ENCODE data around the gene OR2A5. TPM values are rescaled to one million over a fixed set of nuclear protein-coding genes. Genes with fewer than 3 reads are reported as not detected.

The OR2A5 gene
- polyA plus RNA-seq, 3 donors: not detected

GRCh38 chr7:144100607-144101006 lies 51.9 kb downstream of the OR2A5 start:
- no peaks in the 10 kb centered on the region for H3K36me3 ChIP-seq (replicated peaks in 1 of 2; ENCODE audit: control insufficient read depth in 1 of 2, insufficient read depth in 2 of 2, low read length in 2 of 2)
- no peaks in the 10 kb centered on the region for H3K4me1 ChIP-seq (ENCODE audit: control insufficient read depth in 1 of 2, insufficient read depth in 2 of 2, low read length in 2 of 2)
- peaks cover 0 to 1% of the 10 kb centered on the region in 2 donors for H3K9me3 ChIP-seq (replicated peaks in 1 of 2; ENCODE audit: control insufficient read depth in 1 of 2, insufficient read depth in 1 of 2, low read length in 2 of 2)
- intact Hi-C loops (cut with micrococcal nuclease): no loop called here
- DNase-seq: no peak
- no peaks in the 10 kb centered on the region for H3K36me3 Mint-ChIP-seq
- no peaks in the 10 kb centered on the region for H4K20me1 ChIP-seq (ENCODE audit: insufficient read depth, low read length)
- H3K27me3 Mint-ChIP-seq (ENCODE audit: low read depth in 3 of 3): peaks cover 0 to 2% (median 0%) of the 10 kb centered on the region in 3 donors
- H3K79me2 ChIP-seq (ENCODE audit: insufficient read depth, low read length): no peaks in the 10 kb centered on the region
- no peak overlapping the region for H3K4me2 ChIP-seq (replicated peaks; ENCODE audit: extremely low read depth, low read length, poor library complexity, severe bottlenecking)
- H3K4me1 Mint-ChIP-seq: no peaks in the 10 kb centered on the region
- no peak for TF ChIP-seq CTCF (IDR thresholded peaks at IDR 0.05)
- H3K4me3 ChIP-seq (replicated peaks in 1 of 3; ENCODE audit: low read depth in 2 of 3, low read length in 3 of 3): no peak overlapping the region
- H3K27ac Mint-ChIP-seq: no peak overlapping the region
- no peak overlapping the region for H3K9ac ChIP-seq (ENCODE audit: insufficient read depth, low read length, poor library complexity, severe bottlenecking)
- no CpG with 5 or more reads among the region's 3 CpGs for WGBS (ENCODE audit: insufficient coverage)
- H3K27ac ChIP-seq (ENCODE audit: low read depth in 1 of 2, low read length in 2 of 2): no peak overlapping the region
- peaks cover 0 to 4% (median 0%) of the 10 kb centered on the region in 7 donors for H3K9me3 Mint-ChIP-seq
- no peak overlapping the region for H2AFZ ChIP-seq (ENCODE audit: insufficient read depth, low read depth, low read length, poor library complexity, severe bottlenecking)
- H3K27me3 ChIP-seq (ENCODE audit: control insufficient read depth in 2 of 2, insufficient read depth in 2 of 2, low read length in 2 of 2): no peaks in the 10 kb centered on the region
- H3K4me3 Mint-ChIP-seq: no peak overlapping the region

- H3K27me3 Mint-ChIP-seq (ENCODE audit: low read depth in 3 of 3): peaks cover 0 to 2% (median 0%) of the 10 kb centered on the region in 3 donors
- H3K4me1 ChIP-seq (ENCODE audit: control insufficient read depth in 1 of 2, insufficient read depth in 2 of 2, low read length in 2 of 2): no peaks in the 10 kb centered on the region
- no peaks in the 10 kb centered on the region for H3K79me2 ChIP-seq (ENCODE audit: insufficient read depth, low read length)
- no peak overlapping the region for H3K27ac ChIP-seq (ENCODE audit: low read depth in 1 of 2, low read length in 2 of 2)
- no peaks in the 10 kb centered on the region for H3K9me3 ChIP-seq (replicated peaks in 1 of 2; ENCODE audit: control insufficient read depth in 1 of 2, insufficient read depth in 1 of 2, low read length in 2 of 2)
- H3K27me3 ChIP-seq (ENCODE audit: control insufficient read depth in 2 of 2, insufficient read depth in 2 of 2, low read length in 2 of 2): no peaks in the 10 kb centered on the region
- H3K27ac Mint-ChIP-seq: no peak overlapping the region
- intact Hi-C loops (cut with micrococcal nuclease): no loop called here
- H3K4me3 ChIP-seq (replicated peaks in 1 of 3; ENCODE audit: low read depth in 2 of 3, low read length in 3 of 3): no peak overlapping the region
- DNase-seq: no peak
- no peak overlapping the region for H3K4me2 ChIP-seq (replicated peaks; ENCODE audit: extremely low read depth, low read length, poor library complexity, severe bottlenecking)
- H3K4me1 Mint-ChIP-seq: no peaks in the 10 kb centered on the region
- H3K4me3 Mint-ChIP-seq: no peak overlapping the region
- H3K36me3 ChIP-seq (replicated peaks in 1 of 2; ENCODE audit: control insufficient read depth in 1 of 2, insufficient read depth in 2 of 2, low read length in 2 of 2): no peaks in the 10 kb centered on the region
- peaks cover 0 to 2% (median 0%) of the 10 kb centered on the region in 7 donors for H3K9me3 Mint-ChIP-seq
- H4K20me1 ChIP-seq (ENCODE audit: insufficient read depth, low read length): no peaks in the 10 kb centered on the region
- no peak overlapping the region for H3K9ac ChIP-seq (ENCODE audit: insufficient read depth, low read length, poor library complexity, severe bottlenecking)
- TF ChIP-seq CTCF (IDR thresholded peaks at IDR 0.05): no peak
- H3K36me3 Mint-ChIP-seq: no peaks in the 10 kb centered on the region
- no peak overlapping the region for H2AFZ ChIP-seq (ENCODE audit: insufficient read depth, low read depth, low read length, poor library complexity, severe bottlenecking)
Observed at GRCh38 chr7:144102041-144102440, 53.3 kb downstream of the OR2A5 start.
